H9 (cell line): Measurements from ENCODE around the gene BRD1. TPM values are rescaled to one million over a fixed set of nuclear protein-coding genes. Genes with fewer than 3 reads are reported as not detected.

Experiments used
- DNase-seq: peaks from one replicate; pipeline ENCODE4 v3.0.0-alpha.2; 2017
- H2AFZ ChIP-seq: one replicate; pipeline ENCODE4 v1.6.1; 2013; ENCODE audit warnings: mild to moderate bottlenecking, low read length, control low read depth, moderate library complexity
- H2AK5ac ChIP-seq: 2 replicates; pipeline ENCODE4 v1.6.1; 2013; ENCODE audit warnings: low read length, control low read depth, mixed read lengths; ENCODE audit not compliant: insufficient read length
- H2BK120ac ChIP-seq: one replicate; pipeline ENCODE4 v1.6.1; 2013; ENCODE audit warnings: low read depth, mild to moderate bottlenecking, low read length, control low read depth, inconsistent platforms; ENCODE audit not compliant: poor library complexity, severe bottlenecking
- H2BK12ac ChIP-seq: 2 replicates; pipeline ENCODE4 v1.6.1; 2013; ENCODE audit warnings: low read length, control low read depth, mixed read lengths, low read depth; ENCODE audit not compliant: insufficient read length
- H2BK15ac ChIP-seq: 2 replicates; pipeline ENCODE4 v1.6.1; 2013; ENCODE audit warnings: low read depth, low read length, control low read depth
- H2BK20ac ChIP-seq: one replicate; pipeline ENCODE4 v1.6.1; 2013; ENCODE audit warnings: low read depth, mild to moderate bottlenecking, low read length, control low read depth, inconsistent platforms; ENCODE audit not compliant: poor library complexity, severe bottlenecking
- H2BK5ac ChIP-seq: 2 replicates; pipeline ENCODE4 v1.6.1; 2013; ENCODE audit warnings: low read length, control low read depth, mixed read lengths; ENCODE audit not compliant: insufficient read length
- H3K14ac ChIP-seq: 2 replicates; pipeline ENCODE4 v1.6.1; 2013; ENCODE audit warnings: low read length, control low read depth; ENCODE audit not compliant: insufficient read depth
- H3K18ac ChIP-seq: 2 replicates; pipeline ENCODE4 v1.6.1; 2013; ENCODE audit warnings: low read depth, mild to moderate bottlenecking, mixed read lengths, low read length, control low read depth; ENCODE audit not compliant: insufficient read length
- H3K23ac ChIP-seq: 2 replicates; pipeline ENCODE4 v1.6.1; 2013; ENCODE audit warnings: low read length, control low read depth, mixed read lengths, low read depth; ENCODE audit not compliant: insufficient read length
- H3K23me2 ChIP-seq: 2 replicates; pipeline ENCODE4 v1.6.1; 2013; ENCODE audit warnings: low read depth, mild to moderate bottlenecking, mixed read lengths, low read length, control low read depth; ENCODE audit not compliant: insufficient read length, poor library complexity, severe bottlenecking
- H3K27ac ChIP-seq: 2 replicates; pipeline ENCODE4 v1.5.1; 2013; ENCODE audit warnings: low read length, control low read depth, mixed read lengths, low read depth; ENCODE audit not compliant: insufficient read length
- H3K27me3 ChIP-seq: 2 replicates; pipeline ENCODE4 v1.6.1; 2013; ENCODE audit warnings: low read length, control low read depth, inconsistent platforms; ENCODE audit not compliant: insufficient read depth
- H3K4ac ChIP-seq: 2 replicates; pipeline ENCODE4 v1.6.1; 2013; ENCODE audit warnings: low read depth, mild to moderate bottlenecking, control low read depth, inconsistent platforms, low read length, moderate library complexity
- H3K4me1 ChIP-seq: 2 replicates; pipeline ENCODE4 v1.6.1; 2013; ENCODE audit warnings: low read length, control low read depth, inconsistent platforms; ENCODE audit not compliant: insufficient read depth
- H3K4me2 ChIP-seq: 2 replicates; pipeline ENCODE4 v1.6.1; 2013; ENCODE audit warnings: low read length, control low read depth, mixed read lengths; ENCODE audit not compliant: insufficient read length, insufficient read depth
- H3K56ac ChIP-seq: 2 replicates; pipeline ENCODE4 v1.6.1; 2013; ENCODE audit warnings: low read depth, mild to moderate bottlenecking, mixed read lengths, low read length, control low read depth; ENCODE audit not compliant: insufficient read length
- H3K79me1 ChIP-seq: 2 replicates; pipeline ENCODE4 v1.6.1; 2013; ENCODE audit warnings: low read depth, mild to moderate bottlenecking, moderate library complexity, low read length, control low read depth, inconsistent platforms; ENCODE audit not compliant: insufficient read depth, poor library complexity, severe bottlenecking
- H3K79me2 ChIP-seq: 2 replicates; pipeline ENCODE4 v1.6.1; 2013; ENCODE audit warnings: low read length, control low read depth, inconsistent platforms; ENCODE audit not compliant: insufficient read depth
- H3K9ac ChIP-seq: 2 replicates; pipeline ENCODE4 v1.6.1; 2013; ENCODE audit warnings: low read length, control low read depth, mixed read lengths; ENCODE audit not compliant: insufficient read length; ENCODE audit errors: extremely low read depth
- H3K9me3 ChIP-seq: one replicate; pipeline ENCODE4 v1.6.1; 2013; ENCODE audit warnings: low read depth, low read length, inconsistent platforms; ENCODE audit not compliant: control insufficient read depth
- H3T11ph ChIP-seq: one replicate; pipeline ENCODE4 v1.6.1; 2013; ENCODE audit warnings: mild to moderate bottlenecking, low read length, control low read depth, inconsistent platforms
- H4K20me1 ChIP-seq: one replicate; pipeline ENCODE4 v1.6.1; 2013; ENCODE audit not compliant: control insufficient read depth, insufficient read length, insufficient read depth
- H4K5ac ChIP-seq: 2 replicates; pipeline ENCODE4 v1.6.1; 2013; ENCODE audit warnings: low read depth, mild to moderate bottlenecking, mixed read lengths, low read length, control low read depth; ENCODE audit not compliant: insufficient read length
- H4K8ac ChIP-seq: replicated peaks from 2 replicates; pipeline ENCODE4 v1.6.1; 2013; ENCODE audit warnings: low read length, control low read depth, mixed read lengths, low read depth; ENCODE audit not compliant: insufficient read length
- H4K91ac ChIP-seq: 2 replicates; pipeline ENCODE4 v1.6.1; 2013; ENCODE audit warnings: low read depth, mild to moderate bottlenecking, moderate library complexity, mixed read lengths, low read length, control low read depth; ENCODE audit not compliant: insufficient read length
- H3K27ac Mint-ChIP-seq, 3 experiments: 2 replicates in 2 of 3; 3 replicates in 1 of 3; pipeline ENCODE4 v1.8.0; 2020 to 2021; ENCODE audit warnings: mixed read lengths in 3 of 3, mild to moderate bottlenecking in 1 of 3, moderate library complexity in 1 of 3
- H3K27me3 Mint-ChIP-seq: 2 replicates; pipeline ENCODE4 v1.8.0; 2021; ENCODE audit warnings: low read depth, mild to moderate bottlenecking, moderate library complexity, mixed read lengths
- H3K36me3 Mint-ChIP-seq, 3 experiments: 2 replicates in 2 of 3; 3 replicates in 1 of 3; pipeline ENCODE4 v1.8.0; 2020 to 2021; ENCODE audit warnings: low read depth in 3 of 3, mixed read lengths in 3 of 3; ENCODE audit not compliant: insufficient read depth in 1 of 3
- H3K4me1 Mint-ChIP-seq, 2 experiments: 2 replicates each; pipeline ENCODE4 v1.8.0; 2020; ENCODE audit warnings: mixed read lengths in 2 of 2
- H3K4me3 Mint-ChIP-seq, 2 experiments: 2 replicates in 1 of 2; 3 replicates in 1 of 2; pipeline ENCODE4 v1.8.0; 2020 to 2021; ENCODE audit warnings: mild to moderate bottlenecking in 2 of 2, mixed read lengths in 2 of 2, moderate library complexity in 1 of 2
- H3K9me3 Mint-ChIP-seq, 2 experiments: 2 replicates in 1 of 2; 3 replicates in 1 of 2; pipeline ENCODE4 v1.8.0; 2020; ENCODE audit warnings: mild to moderate bottlenecking in 2 of 2, mixed read lengths in 2 of 2, moderate library complexity in 1 of 2
- WGBS: extraction: QIAGEN DNeasy Blood & Tissue Kit; methylation state at CpG from one replicate; pipeline ENCODE4 v1.1.7; 2013; ENCODE audit warnings: missing lambda C conversion rate, low lambda C conversion rate, mixed read lengths; ENCODE audit not compliant: insufficient read length; ENCODE audit errors: extremely low coverage; 5-methylcytosine and 5-hydroxymethylcytosine counted together
- total RNA-seq: library from RNA; stranded (reverse); gene quantifications from 2 replicates; pipeline ENCODE4 v1.2.1, GENCODE V29; 2021
- TF ChIP-seq, protein P1 (sequence below): fragments of 200-600 bp; sonication (generic); conservative IDR thresholded peaks from 3 replicates; pipeline ENCODE4 v1.8.0; 2021; ENCODE audit warnings: antibody characterized with exemption, mild to moderate bottlenecking

The BRD1 gene
- total RNA-seq, 1 experiment from 2014 or later: 51.3 TPM

DNA sequence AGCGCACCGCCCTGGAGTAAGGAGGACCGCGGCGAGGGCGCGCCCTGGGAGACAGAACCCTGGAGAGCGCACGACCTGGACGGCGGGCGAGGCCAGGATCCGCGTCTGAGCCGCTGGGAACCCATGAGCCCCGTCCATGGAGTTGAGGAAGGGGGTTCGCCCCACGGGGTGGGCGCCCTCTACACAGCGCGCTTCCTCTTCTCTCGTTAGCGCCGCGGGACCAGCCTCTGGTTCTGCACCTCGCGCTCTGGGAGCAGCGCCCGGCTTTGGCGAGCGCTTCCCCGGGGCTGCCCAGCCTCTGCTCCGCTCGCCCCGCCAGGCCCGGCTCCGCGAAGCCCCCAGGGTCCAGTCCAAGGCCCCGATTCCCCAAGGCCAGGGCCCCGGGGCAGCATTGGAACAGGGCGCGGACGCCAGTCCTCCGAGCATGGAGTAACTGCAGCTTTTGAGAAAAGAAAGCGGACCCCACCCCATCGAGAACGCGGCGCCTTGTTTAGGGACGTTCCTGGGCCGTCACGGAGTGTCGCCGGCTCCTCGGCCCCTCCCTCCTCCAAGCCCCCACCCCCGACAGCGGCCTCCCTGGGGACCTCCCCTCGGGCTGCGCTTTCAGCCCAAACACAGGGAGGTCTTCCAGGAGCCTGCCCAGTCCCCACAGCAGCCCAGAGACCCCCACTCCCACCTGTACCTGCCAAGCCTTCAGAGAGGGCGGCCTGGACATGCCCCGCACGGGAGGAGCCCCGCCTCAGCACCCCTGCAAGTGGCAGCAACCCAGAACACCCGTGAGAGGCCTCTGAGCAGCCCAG is 56.2 kb downstream of the BRD1 start:
- H3T11ph ChIP-seq: no peak overlapping the region
- no peaks in the 10 kb centered on the region for H3K23me2 ChIP-seq
- H2AK5ac ChIP-seq: no peak overlapping the region
- H3K9me3 ChIP-seq: no peaks in the 10 kb centered on the region
- H3K23ac ChIP-seq: no peak overlapping the region
- H3K4me1 Mint-ChIP-seq: peaks cover 8 to 9% of the 10 kb centered on the region in 2 experiments
- H3K9me3 Mint-ChIP-seq: peaks cover 9% of the 10 kb centered on the region in 2 experiments
- no peak overlapping the region for H3K27ac Mint-ChIP-seq
- H3K14ac ChIP-seq: no peak overlapping the region
- H3K18ac ChIP-seq: no peak overlapping the region
- H3K27me3 Mint-ChIP-seq: no peaks in the 10 kb centered on the region
- H2BK12ac ChIP-seq: no peak overlapping the region
- WGBS: no CpG with 5 or more reads among the region's 64 CpGs
- no peak overlapping the region for H3K4me3 Mint-ChIP-seq
- H4K20me1 ChIP-seq: no peaks in the 10 kb centered on the region
- H2BK120ac ChIP-seq: no peak overlapping the region
- no peaks in the 10 kb centered on the region for H3K27me3 ChIP-seq
- H2AFZ ChIP-seq: no peak overlapping the region
- H3K27ac ChIP-seq: no peak overlapping the region
- no peaks in the 10 kb centered on the region for H3K79me1 ChIP-seq
- no peak overlapping the region for H4K8ac ChIP-seq
- H4K91ac ChIP-seq: no peak overlapping the region
- H3K4me1 ChIP-seq: no peaks in the 10 kb centered on the region
- no peak overlapping the region for H2BK5ac ChIP-seq
- peaks cover 20 to 37% (median 37%) of the 10 kb centered on the region in 3 experiments; a peak in 6 of 7 replicates for H3K36me3 Mint-ChIP-seq
- H4K5ac ChIP-seq: no peak overlapping the region
- TF ChIP-seq, protein P1, sequence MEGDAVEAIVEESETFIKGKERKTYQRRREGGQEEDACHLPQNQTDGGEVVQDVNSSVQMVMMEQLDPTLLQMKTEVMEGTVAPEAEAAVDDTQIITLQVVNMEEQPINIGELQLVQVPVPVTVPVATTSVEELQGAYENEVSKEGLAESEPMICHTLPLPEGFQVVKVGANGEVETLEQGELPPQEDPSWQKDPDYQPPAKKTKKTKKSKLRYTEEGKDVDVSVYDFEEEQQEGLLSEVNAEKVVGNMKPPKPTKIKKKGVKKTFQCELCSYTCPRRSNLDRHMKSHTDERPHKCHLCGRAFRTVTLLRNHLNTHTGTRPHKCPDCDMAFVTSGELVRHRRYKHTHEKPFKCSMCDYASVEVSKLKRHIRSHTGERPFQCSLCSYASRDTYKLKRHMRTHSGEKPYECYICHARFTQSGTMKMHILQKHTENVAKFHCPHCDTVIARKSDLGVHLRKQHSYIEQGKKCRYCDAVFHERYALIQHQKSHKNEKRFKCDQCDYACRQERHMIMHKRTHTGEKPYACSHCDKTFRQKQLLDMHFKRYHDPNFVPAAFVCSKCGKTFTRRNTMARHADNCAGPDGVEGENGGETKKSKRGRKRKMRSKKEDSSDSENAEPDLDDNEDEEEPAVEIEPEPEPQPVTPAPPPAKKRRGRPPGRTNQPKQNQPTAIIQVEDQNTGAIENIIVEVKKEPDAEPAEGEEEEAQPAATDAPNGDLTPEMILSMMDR: no peak
- H2BK15ac ChIP-seq: no peak overlapping the region
- H3K4ac ChIP-seq: no peak overlapping the region
- peak overlapping the region; percentile 9 for H3K4me2 ChIP-seq
- no peak for DNase-seq
- no peak overlapping the region for H3K56ac ChIP-seq
- H2BK20ac ChIP-seq: no peak overlapping the region
- no peaks in the 10 kb centered on the region for H3K79me2 ChIP-seq
- H3K9ac ChIP-seq: no peak overlapping the region
